ENCODE data around the gene FGFRL1. TPM values are rescaled to one million over a fixed set of nuclear protein-coding genes. Genes with fewer than 3 reads are reported as not detected.

FGFRL1 gene
- total and polyA plus RNA-seq, 8 donors, result 15.4 to 42.8 (median 31.1) TPM

- 87% methylated on average over 5 of the region's 5 CpGs for WGBS, 2 donors
- TF ChIP-seq CTCF (IDR thresholded peaks at IDR 0.05), result no peak
- DNase-seq (no peak), ATAC-seq (no peak), FAIRE-seq (no peak)
- Histone ChIP-seq H3K9me3 (no peaks in the 10 kb centered on the region), H3K27me3 (peaks cover 0 to 14% (median 3%) of the 10 kb centered on the region in 4 donors), H3K4me3 (no peak overlapping the region), H3K27ac (no peak overlapping the region), H3K36me3 (no peaks in the 10 kb centered on the region), H3K4me1 (peaks cover 14 to 20% (median 16%) of the 10 kb centered on the region in 3 donors)
- intact Hi-C loops (cut with DNase I), result no loop called here
Measured at GRCh38 chr4:1006856-1007255, 4.6 kb upstream of the FGFRL1 start.

GRCh38 chr4:1008840-1009541 is 2.4 kb upstream of the FGFRL1 start:
- Histone ChIP-seq H3K27me3 (peaks cover 0 to under 1% (median 0%) of the 10 kb centered on the region in 4 donors), H3K4me3 (peak overlapping the region; percentile 21 to 52 (median 38)), H3K36me3 (no peaks in the 10 kb centered on the region), H3K27ac (no peak overlapping the region), H3K4me1 (peaks cover 7 to 9% (median 7%) of the 10 kb centered on the region in 3 donors), H3K9me3 (no peaks in the 10 kb centered on the region)
- no peak for FAIRE-seq
- no peak for ATAC-seq
- WGBS, 2 donors, result 4 to 6% methylated on average over 36 of the region's 36 CpGs
- peak in 5 of 6 donors; percentile 45 to 76 (median 67) for DNase-seq
- intact Hi-C loops (cut with DNase I), result no loop called here
- TF ChIP-seq CTCF (IDR thresholded peaks at IDR 0.05), result no peak

- WGBS, 2 donors, result 1% methylated on average over 41 to 85 of the region's 109 CpGs
Measured at GRCh38 chr4:1009542-1010394, 1.7 kb upstream of the FGFRL1 start.

GRCh38 chr4:1010395-1011021 is 918 bp upstream of the FGFRL1 start:
- TF ChIP-seq CTCF (IDR thresholded peaks at IDR 0.05), result no peak
- 1 to 2% methylated on average over 28 to 36 of the region's 36 CpGs for WGBS, 2 donors
- H3K9me3 ChIP-seq, result no peaks in the 10 kb centered on the region
- peaks cover 7 to 9% (median 7%) of the 10 kb centered on the region in 3 donors for H3K4me1 ChIP-seq
- FAIRE-seq, result no peak
- peak; percentile 37 to 47 (median 40) for ATAC-seq
- H3K4me3 ChIP-seq, result peak overlapping the region; percentile 21 to 79 (median 49)
- no peaks in the 10 kb centered on the region for H3K27me3 ChIP-seq
- peak in 4 of 6 donors; percentile 60 to 73 (median 68) for DNase-seq
- intact Hi-C loops (cut with DNase I), result no loop called here
- H3K36me3 ChIP-seq, result no peaks in the 10 kb centered on the region
- H3K27ac ChIP-seq, result peak overlapping the region; percentile 72 to 86 (median 79)

More at GRCh38 chr4:1009542-1010394, 1.7 kb upstream of the FGFRL1 start:
- H3K27ac ChIP-seq, result peak overlapping the region; percentile 72 to 86 (median 79)
- DNase-seq (peak in 5 of 6 donors; percentile 80 to 94 (median 87)), FAIRE-seq (no peak), ATAC-seq (peak; percentile 68 to 79 (median 76))
- H3K36me3 ChIP-seq, result no peaks in the 10 kb centered on the region
- no peaks in the 10 kb centered on the region for H3K9me3 ChIP-seq
- intact Hi-C loops (cut with DNase I), result no loop called here
- no peak for TF ChIP-seq CTCF (IDR thresholded peaks at IDR 0.05)
- H3K27me3 ChIP-seq, result no peaks in the 10 kb centered on the region
- peak overlapping the region; percentile 21 to 79 (median 49) for H3K4me3 ChIP-seq
- H3K4me1 ChIP-seq, result peaks cover 7 to 9% (median 7%) of the 10 kb centered on the region in 3 donors
